HepG2 (cell line): Measurements from ENCODE around the gene CDK3. TPM values are rescaled to one million over a fixed set of nuclear protein-coding genes. Genes with fewer than 3 reads are reported as not detected.

Experiments used
- AHR ChIP-seq: IDR thresholded peaks from 2 replicates; pipeline ENCODE4 v1.6.1; 2018; ENCODE audit warnings: missing genetic modification reagents, missing compliant biosample characterization
- ASH2L ChIP-seq: fragments of 300-600, 200-600 bp; sonication (generic); IDR thresholded peaks from 2 replicates; pipeline ENCODE4 v1.7.0; 2017; ENCODE audit warnings: low read depth, mild to moderate bottlenecking, moderate library complexity, mixed read lengths, low read length; ENCODE audit not compliant: insufficient read length
- ATF7 ChIP-seq, 2 experiments: fragments of 450-650 bp in 1 of 2; sonication (generic) in 1 of 2; formaldehyde crosslinking in 1 of 2; IDR thresholded peaks; 2 replicates each; pipeline versions ENCODE4 v1.4.0 to v1.6.1; 2016 to 2020; ENCODE audit warnings: antibody characterized with exemption in 1 of 2, mild to moderate bottlenecking in 1 of 2, missing genetic modification reagents in 1 of 2
- ELF3 ChIP-seq: IDR thresholded peaks from 2 replicates; pipeline ENCODE4 v1.6.1; 2016; ENCODE audit warnings: missing genetic modification reagents, missing compliant biosample characterization
- FOXK2 ChIP-seq: fragments of 450-650 bp; IDR thresholded peaks from 2 replicates; pipeline ENCODE4 v1.6.1; 2016
- KDM5B ChIP-seq: sonication (generic); formaldehyde crosslinking; IDR thresholded peaks from 2 replicates; pipeline ENCODE4 v1.4.0; 2020; ENCODE audit warnings: missing genetic modification reagents, mild to moderate bottlenecking, borderline replicate concordance
- PLSCR1 ChIP-seq: sonication (generic); formaldehyde crosslinking; IDR thresholded peaks from 2 replicates; pipeline ENCODE4 v1.5.0; 2020; ENCODE audit warnings: missing genetic modification reagents, mild to moderate bottlenecking, borderline replicate concordance
- POGZ ChIP-seq: sonication (generic); formaldehyde crosslinking; IDR thresholded peaks from 2 replicates; pipeline ENCODE4 v1.4.0; 2020; ENCODE audit warnings: mild to moderate bottlenecking, missing genetic modification reagents
- SAP130 ChIP-seq: IDR thresholded peaks from 2 replicates; pipeline ENCODE4 v1.6.1; 2016; ENCODE audit warnings: low read depth
- SMC3 ChIP-seq: IDR thresholded peaks from 2 replicates; pipeline ENCODE4 v1.6.1; 2011; ENCODE audit warnings: low read length, improper control_type of control experiment
- SRY ChIP-seq: sonication (generic); formaldehyde crosslinking; IDR thresholded peaks from 2 replicates; pipeline ENCODE4 v1.8.0; 2022; ENCODE audit warnings: mild to moderate bottlenecking, missing genetic modification reagents
- STAG1 ChIP-seq: sonication (generic); formaldehyde crosslinking; IDR thresholded peaks from 2 replicates; pipeline ENCODE4 v1.4.0; 2020; ENCODE audit warnings: missing genetic modification reagents
- TEAD3 ChIP-seq: optimal IDR thresholded peaks from 2 replicates; pipeline ENCODE3; 2016; ENCODE audit warnings: borderline replicate concordance
- TFAP4 ChIP-seq: sonication (generic); IDR thresholded peaks from 2 replicates; pipeline ENCODE4 v1.6.1; 2016; ENCODE audit warnings: low read depth, borderline replicate concordance
- ZBTB33 ChIP-seq: sonication (generic); formaldehyde crosslinking; IDR thresholded peaks from 2 replicates; pipeline ENCODE4 v1.4.0; 2020; ENCODE audit warnings: missing genetic modification reagents
- ZNF44 ChIP-seq: sonication (generic); formaldehyde crosslinking; IDR thresholded peaks from 2 replicates; pipeline ENCODE4 v1.5.1; 2020; ENCODE audit warnings: mild to moderate bottlenecking, missing genetic modification reagents
- ZNF768 ChIP-seq: sonication (generic); formaldehyde crosslinking; IDR thresholded peaks from 2 replicates; pipeline ENCODE4 v1.4.0; 2020; ENCODE audit warnings: missing genetic modification reagents
- polyA plus RNA-seq, 8 experiments: library from polyadenylated mRNA; depleted of rRNA in 3 of 8; stranded (reverse) in 7 of 8; unstranded in 1 of 8; fragments of >200 nt; fragmentation: Illumina TruSeq in 4 of 8; extraction: Trizol in 4 of 8; gene quantifications; 2 replicates each; pipeline versions ENCODE4 v1.2.1 to v1.2.3, GENCODE V29; 2011 to 2016; ENCODE audit warnings: low read depth in 4 of 8, missing spikeins in 1 of 8, mixed read lengths in 1 of 8; ENCODE audit not compliant: insufficient read depth in 1 of 8
- total RNA-seq, 5 experiments: library from RNA; depleted of rRNA; stranded (reverse); fragments of >200 nt; fragmentation: Illumina TruSeq; extraction: Trizol; gene quantifications; 2 replicates each; pipeline ENCODE4 v1.2.3, GENCODE V29; 2016; ENCODE audit warnings: low read depth in 1 of 5
- TF ChIP-seq, protein P1 (sequence below), 2 experiments: sonication (generic) in 1 of 2; formaldehyde crosslinking in 1 of 2; IDR thresholded peaks; 2 replicates each; pipeline versions ENCODE4 v1.5.1 to v1.6.1; 2011 to 2020; ENCODE audit warnings: borderline replicate concordance in 1 of 2, low read depth in 1 of 2, low read length in 1 of 2, mild to moderate bottlenecking in 1 of 2, missing genetic modification reagents in 1 of 2, moderate library complexity in 1 of 2
- TF ChIP-seq, protein P2 (sequence below): sonication (generic); formaldehyde crosslinking; IDR thresholded peaks from 2 replicates; pipeline ENCODE4 v1.4.0; 2020; ENCODE audit warnings: missing genetic modification reagents; ENCODE audit errors: not compliant biosample characterization
- TF ChIP-seq, protein P3 (sequence below): IDR thresholded peaks from 2 replicates; pipeline ENCODE4 v1.6.1; 2016; ENCODE audit warnings: mild to moderate bottlenecking

CDK3 gene
- total and polyA plus RNA-seq, 2 of the 13 experiments (the other 11 are each of a cell fraction or from before 2014, with no cell fraction given), result 5.8 to 11.4 TPM

- TF ChIP-seq TFAP4 (0 out of 2 replicates have a peak, but pooled peaks have one; percentile 25), ELF3 (CRISPR knock-in tag) (no peak), TEAD3 (CRISPR knock-in tag) (peak; percentile 73), POGZ (CRISPR knock-in tag) (no peak), SAP130 (CRISPR knock-in tag) (0 out of 2 replicates have a peak, but pooled peaks have one; percentile 37), SRY (CRISPR knock-in tag) (peak; percentile 77; the same call in 1 of the 2 replicates), ZNF768 (CRISPR knock-in tag) (peak; percentile 82), SMC3 (peak; percentile 68), STAG1 (CRISPR knock-in tag) (peak; percentile 98), ZBTB33 (CRISPR knock-in tag) (peak; percentile 82), ASH2L (no peak), ZNF44 (CRISPR knock-in tag) (peak; percentile 43; the same call in 1 of the 2 replicates), AHR (CRISPR knock-in tag) (no peak), PLSCR1 (CRISPR knock-in tag) (no peak), KDM5B (peak; percentile 73; the same call in 1 of the 2 replicates), FOXK2 (no peak), ATF7 (IDR thresholded peaks at IDR 0.05) (no peak), ATF7 (CRISPR knock-in tag; IDR thresholded peaks at IDR 0.05) (no peak)
- TF ChIP-seq, protein P1, sequence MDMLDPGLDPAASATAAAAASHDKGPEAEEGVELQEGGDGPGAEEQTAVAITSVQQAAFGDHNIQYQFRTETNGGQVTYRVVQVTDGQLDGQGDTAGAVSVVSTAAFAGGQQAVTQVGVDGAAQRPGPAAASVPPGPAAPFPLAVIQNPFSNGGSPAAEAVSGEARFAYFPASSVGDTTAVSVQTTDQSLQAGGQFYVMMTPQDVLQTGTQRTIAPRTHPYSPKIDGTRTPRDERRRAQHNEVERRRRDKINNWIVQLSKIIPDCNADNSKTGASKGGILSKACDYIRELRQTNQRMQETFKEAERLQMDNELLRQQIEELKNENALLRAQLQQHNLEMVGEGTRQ (IDR thresholded peaks at IDR 0.05; ENCODE audit: low read depth, low read length), result no peak
- TF ChIP-seq, protein P1 (CRISPR knock-in tag; IDR thresholded peaks at IDR 0.05; ENCODE audit: borderline replicate concordance), result 0 out of 2 replicates have a peak, but pooled peaks have one; percentile 13
- TF ChIP-seq, protein P2, sequence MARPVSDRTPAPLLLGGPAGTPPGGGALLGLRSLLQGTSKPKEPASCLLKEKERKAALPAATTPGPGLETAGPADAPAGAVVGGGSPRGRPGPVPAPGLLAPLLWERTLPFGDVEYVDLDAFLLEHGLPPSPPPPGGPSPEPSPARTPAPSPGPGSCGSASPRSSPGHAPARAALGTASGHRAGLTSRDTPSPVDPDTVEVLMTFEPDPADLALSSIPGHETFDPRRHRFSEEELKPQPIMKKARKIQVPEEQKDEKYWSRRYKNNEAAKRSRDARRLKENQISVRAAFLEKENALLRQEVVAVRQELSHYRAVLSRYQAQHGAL (CRISPR knock-in tag), result no peak
- TF ChIP-seq, protein P3, sequence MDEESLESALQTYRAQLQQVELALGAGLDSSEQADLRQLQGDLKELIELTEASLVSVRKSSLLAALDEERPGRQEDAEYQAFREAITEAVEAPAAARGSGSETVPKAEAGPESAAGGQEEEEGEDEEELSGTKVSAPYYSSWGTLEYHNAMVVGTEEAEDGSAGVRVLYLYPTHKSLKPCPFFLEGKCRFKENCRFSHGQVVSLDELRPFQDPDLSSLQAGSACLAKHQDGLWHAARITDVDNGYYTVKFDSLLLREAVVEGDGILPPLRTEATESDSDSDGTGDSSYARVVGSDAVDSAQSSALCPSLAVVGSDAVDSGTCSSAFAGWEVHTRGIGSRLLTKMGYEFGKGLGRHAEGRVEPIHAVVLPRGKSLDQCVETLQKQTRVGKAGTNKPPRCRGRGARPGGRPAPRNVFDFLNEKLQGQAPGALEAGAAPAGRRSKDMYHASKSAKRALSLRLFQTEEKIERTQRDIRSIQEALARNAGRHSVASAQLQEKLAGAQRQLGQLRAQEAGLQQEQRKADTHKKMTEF (CRISPR knock-in tag), result peak; percentile 46; the same call in 1 of the 2 replicates
Measured at GRCh38 chr17:76014100-76014924, 13.7 kb downstream of the CDK3 start (continued).
